Measurements from ENCODE around the gene INPP4B. TPM values are rescaled to one million over a fixed set of nuclear protein-coding genes. Genes with fewer than 3 reads are reported as not detected.

The INPP4B gene
- total RNA-seq, 1 experiment from 2014 or later, result 25.2 TPM

GRCh38 chr4:142324572-142324971, 521.5 kb downstream of the INPP4B start:
- no peaks in the 10 kb centered on the region for H3K9me3 ChIP-seq (replicated peaks)
- DNase-seq, result no peak
- H3K27me3 ChIP-seq, result no peaks in the 10 kb centered on the region
- no peaks in the 10 kb centered on the region for H3K4me1 ChIP-seq
- no peak overlapping the region for H3K4me3 ChIP-seq
- peaks cover 3% of the 10 kb centered on the region; the same call in 1 of the 2 replicates for H3K36me3 ChIP-seq
- H3K27ac ChIP-seq, result no peak overlapping the region

DNA sequence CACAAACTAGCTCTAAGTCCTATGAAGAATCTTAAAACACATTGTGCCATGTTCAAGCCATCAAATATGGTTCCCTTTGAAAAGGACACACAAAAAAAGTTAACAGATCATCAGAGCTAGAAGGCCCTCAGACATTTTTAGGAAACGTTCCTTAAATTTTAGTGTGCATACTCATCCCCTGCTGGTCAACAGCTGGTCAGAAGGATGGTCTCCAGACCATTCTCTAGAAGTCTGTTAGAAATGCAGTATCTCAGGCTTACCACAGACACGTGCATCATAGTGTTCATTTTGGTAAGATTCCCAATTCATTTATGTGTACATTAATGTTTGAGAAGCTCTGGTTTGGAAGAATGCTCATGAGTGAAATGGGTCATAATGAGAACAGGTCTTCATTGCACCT, 523.1 kb downstream of the INPP4B start:
- no peak overlapping the region for H3K27ac ChIP-seq
- no peak for DNase-seq

GRCh38 chr4:142318280-142318679, 527.8 kb downstream of the INPP4B start:
- no peak overlapping the region for H3K4me3 ChIP-seq
- no peak for DNase-seq
- H3K9me3 ChIP-seq (replicated peaks), result no peaks in the 10 kb centered on the region
- H3K27ac ChIP-seq, result no peak overlapping the region
- H3K4me1 ChIP-seq, result no peaks in the 10 kb centered on the region
- no peaks in the 10 kb centered on the region for H3K27me3 ChIP-seq
- H3K36me3 ChIP-seq, result peaks cover 3% of the 10 kb centered on the region; the same call in 1 of the 2 replicates

More for the DNA sequence above, 523.1 kb downstream of the INPP4B start:
- Histone ChIP-seq H3K36me3 (peaks cover 3% of the 10 kb centered on the region; the same call in 1 of the 2 replicates), H3K4me3 (no peak overlapping the region), H3K4me1 (no peaks in the 10 kb centered on the region), H3K9me3 (replicated peaks) (no peaks in the 10 kb centered on the region), H3K27me3 (no peaks in the 10 kb centered on the region)

DNA sequence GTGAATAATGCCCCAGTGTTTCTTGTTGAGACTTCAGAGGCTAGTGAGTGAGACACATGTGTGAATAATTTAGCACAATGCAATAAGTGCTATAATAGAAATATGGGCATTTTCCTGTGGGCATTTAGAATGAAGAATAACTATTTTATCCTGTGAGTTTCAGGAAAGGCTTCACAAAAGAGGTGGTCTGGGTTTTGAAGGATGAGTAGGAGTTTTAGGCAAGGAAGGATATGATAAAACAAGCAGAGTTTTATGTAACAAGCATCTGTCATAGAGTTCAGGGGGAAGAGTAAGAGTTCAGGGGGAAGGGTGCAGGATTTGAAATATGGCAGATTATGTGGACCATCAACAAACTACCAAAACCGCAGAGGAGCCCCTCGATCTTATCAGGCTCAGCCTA, 529.2 kb downstream of the INPP4B start:
- H3K4me1 ChIP-seq, result 0 out of 2 replicates have a peak, but pooled peaks cover 4% of the 10 kb centered on the region
- no peak overlapping the region for H3K27ac ChIP-seq
- H3K4me3 ChIP-seq, result no peak overlapping the region
- H3K9me3 ChIP-seq (replicated peaks), result no peaks in the 10 kb centered on the region
- DNase-seq, result no peak
- no peaks in the 10 kb centered on the region for H3K27me3 ChIP-seq
- no peaks in the 10 kb centered on the region for H3K36me3 ChIP-seq

DNA sequence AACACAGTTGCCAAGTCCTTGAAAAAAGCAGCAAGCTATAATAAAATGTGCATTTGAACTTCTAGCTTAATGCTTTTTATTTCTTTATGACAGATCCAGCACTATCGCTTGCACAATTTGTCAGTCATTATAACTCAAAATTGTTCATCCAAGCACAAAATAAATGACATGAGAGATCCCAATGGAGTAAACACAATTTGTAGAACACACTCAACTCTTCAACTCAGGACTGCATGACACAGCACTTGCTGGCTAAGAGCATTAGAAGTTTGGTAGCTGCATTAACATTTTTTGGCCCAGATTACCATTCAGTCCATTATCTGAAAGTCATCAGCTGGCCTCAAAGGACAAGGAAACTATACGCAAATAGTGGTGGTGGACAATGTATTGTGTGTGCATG, 530.1 kb downstream of the INPP4B start:
- no peak for DNase-seq
- Histone ChIP-seq H3K9me3 (replicated peaks) (no peaks in the 10 kb centered on the region), H3K4me3 (no peak overlapping the region), H3K4me1 (0 out of 2 replicates have a peak, but pooled peaks cover 4% of the 10 kb centered on the region), H3K27me3 (no peaks in the 10 kb centered on the region), H3K36me3 (no peaks in the 10 kb centered on the region), H3K27ac (no peak overlapping the region)

DNA sequence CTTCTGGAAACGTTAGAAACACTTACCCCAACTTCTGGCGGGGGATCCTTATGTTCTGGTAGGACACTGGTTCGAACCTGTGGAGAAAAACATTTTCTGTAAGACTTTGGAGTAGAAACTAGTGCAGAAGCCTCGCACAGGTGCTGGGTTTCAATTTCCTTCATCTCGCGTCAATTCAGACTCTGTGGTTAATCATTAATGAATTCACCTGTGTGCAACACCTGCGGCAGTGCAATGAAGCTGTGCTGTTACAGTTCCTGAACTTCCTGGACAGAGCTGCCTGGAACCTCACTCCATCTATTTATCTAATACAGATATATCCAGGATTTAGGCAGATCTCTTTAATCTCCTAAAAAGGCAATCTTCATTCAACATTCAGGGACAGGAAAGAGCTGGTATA, 531.4 kb downstream of the INPP4B start:
- Histone ChIP-seq H3K4me3 (no peak overlapping the region), H3K4me1 (peaks cover 6% of the 10 kb centered on the region)
- DNase-seq, result no peak

GRCh38 chr4:142314247-142314646, 531.9 kb downstream of the INPP4B start:
- Histone ChIP-seq H3K27ac (no peak overlapping the region), H3K36me3 (no peaks in the 10 kb centered on the region), H3K4me3 (no peak overlapping the region), H3K27me3 (no peaks in the 10 kb centered on the region), H3K9me3 (replicated peaks) (no peaks in the 10 kb centered on the region), H3K4me1 (peaks cover 10% of the 10 kb centered on the region)
- DNase-seq, result no peak

More for the DNA sequence above, 531.4 kb downstream of the INPP4B start:
- H3K27me3 ChIP-seq, result no peaks in the 10 kb centered on the region
- H3K36me3 ChIP-seq, result no peaks in the 10 kb centered on the region
- H3K27ac ChIP-seq, result no peak overlapping the region
- no peaks in the 10 kb centered on the region for H3K9me3 ChIP-seq (replicated peaks)

- DNase-seq, result no peak
- H3K27me3 ChIP-seq, result no peaks in the 10 kb centered on the region
- peaks cover 24% of the 10 kb centered on the region for H3K4me1 ChIP-seq
- H3K4me3 ChIP-seq, result no peak overlapping the region
- no peaks in the 10 kb centered on the region for H3K9me3 ChIP-seq (replicated peaks)
- H3K36me3 ChIP-seq, result no peaks in the 10 kb centered on the region
- H3K27ac ChIP-seq, result no peak overlapping the region
Observed at GRCh38 chr4:142312391-142312790, 533.7 kb downstream of the INPP4B start.

DNA sequence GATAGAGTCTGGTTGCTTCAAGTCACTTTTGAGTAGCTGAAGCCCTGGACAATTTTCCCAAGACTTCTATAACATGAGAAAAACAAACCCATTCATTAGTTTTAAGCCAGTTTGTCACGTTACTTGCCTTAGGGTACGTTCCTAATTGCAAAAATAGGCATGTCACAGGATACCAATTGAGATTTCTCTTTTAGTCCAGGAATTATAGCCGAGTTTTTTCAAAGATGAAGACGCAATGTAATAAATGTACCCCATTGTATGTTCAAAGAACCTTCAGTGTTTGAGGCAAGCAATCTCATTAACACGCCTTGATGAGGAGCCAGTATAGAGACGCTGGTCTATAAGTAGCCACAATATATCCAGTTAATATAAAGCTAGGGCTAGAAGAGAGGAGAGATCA, 534.2 kb downstream of the INPP4B start:
- Histone ChIP-seq H3K27me3 (no peaks in the 10 kb centered on the region), H3K36me3 (no peaks in the 10 kb centered on the region), H3K9me3 (replicated peaks) (no peaks in the 10 kb centered on the region), H3K27ac (no peak overlapping the region), H3K4me3 (no peak overlapping the region), H3K4me1 (peaks cover 27% of the 10 kb centered on the region)
- no peak for DNase-seq

GRCh38 chr4:142309772-142310171, 536.3 kb downstream of the INPP4B start:
- H3K4me3 ChIP-seq, result no peak overlapping the region

DNA sequence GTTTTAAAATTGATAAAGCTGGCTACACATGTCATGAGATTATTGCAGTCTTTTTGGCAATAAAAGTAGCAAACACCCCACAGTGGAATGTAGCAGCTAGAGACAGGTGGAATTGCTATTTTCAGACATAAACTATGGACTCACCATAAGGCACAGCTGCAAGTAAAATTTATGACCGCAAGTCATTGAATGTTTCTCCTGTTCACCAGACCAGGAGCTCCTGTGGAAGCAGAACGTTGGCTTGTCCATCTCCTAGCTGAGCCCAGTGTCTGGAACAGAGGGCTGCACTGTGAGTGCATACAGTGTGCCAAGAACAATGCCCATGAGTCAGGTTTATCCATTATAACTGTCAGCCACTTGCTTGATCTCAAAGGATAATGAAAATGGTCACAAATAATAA, 538.2 kb downstream of the INPP4B start:
- peak; percentile 71 to 84 for DNase-seq
- H3K9me3 ChIP-seq (replicated peaks), result no peaks in the 10 kb centered on the region
- no peaks in the 10 kb centered on the region for H3K36me3 ChIP-seq
- peaks cover 27% of the 10 kb centered on the region for H3K4me1 ChIP-seq
- peak overlapping the region; percentile 16 for H3K27ac ChIP-seq
- no peak overlapping the region for H3K4me3 ChIP-seq
- no peaks in the 10 kb centered on the region for H3K27me3 ChIP-seq

More at GRCh38 chr4:142309772-142310171, 536.3 kb downstream of the INPP4B start:
- Histone ChIP-seq H3K9me3 (replicated peaks) (no peaks in the 10 kb centered on the region), H3K4me1 (peaks cover 27% of the 10 kb centered on the region), H3K27ac (no peak overlapping the region), H3K36me3 (no peaks in the 10 kb centered on the region), H3K27me3 (no peaks in the 10 kb centered on the region)
- no peak for DNase-seq

GRCh38 chr4:142297313-142297712, 548.8 kb downstream of the INPP4B start:
- Histone ChIP-seq H3K4me3 (no peak overlapping the region), H3K4me1 (no peaks in the 10 kb centered on the region), H3K27ac (no peak overlapping the region), H3K9me3 (replicated peaks) (0 out of 2 replicates have a peak, but pooled peaks cover 4% of the 10 kb centered on the region), H3K36me3 (no peaks in the 10 kb centered on the region; the same call in 1 of the 2 replicates), H3K27me3 (no peaks in the 10 kb centered on the region)
- no peak for DNase-seq

GRCh38 chr4:142293536-142293935, 552.6 kb downstream of the INPP4B start:
- H3K4me1 ChIP-seq, result no peaks in the 10 kb centered on the region
- no peak for DNase-seq
- H3K9me3 ChIP-seq (replicated peaks), result no peaks in the 10 kb centered on the region; the same call in 1 of the 2 replicates
- no peak overlapping the region for H3K27ac ChIP-seq
- no peaks in the 10 kb centered on the region; the same call in 1 of the 2 replicates for H3K36me3 ChIP-seq
- no peak overlapping the region for H3K4me3 ChIP-seq
- H3K27me3 ChIP-seq, result no peaks in the 10 kb centered on the region

DNA sequence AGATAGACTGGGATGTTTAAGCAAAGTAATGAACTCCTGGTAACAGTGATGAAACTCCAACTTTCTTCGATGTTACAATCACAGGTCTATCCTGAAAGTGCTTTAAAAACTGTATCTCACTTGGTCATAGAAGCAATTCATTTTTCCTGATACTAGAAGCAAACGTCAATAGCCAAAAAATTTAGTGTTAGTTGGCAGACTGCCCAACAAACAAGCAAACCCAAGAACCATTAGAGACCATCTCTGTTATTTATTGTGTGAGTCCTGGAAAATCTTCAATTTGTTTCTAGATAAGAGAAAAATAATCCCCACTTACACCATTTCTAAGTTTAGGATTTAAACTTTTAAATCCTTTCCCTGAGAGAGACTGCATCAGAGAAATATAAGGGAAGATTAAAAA, 553.9 kb downstream of the INPP4B start:
- Histone ChIP-seq H3K27me3 (no peaks in the 10 kb centered on the region), H3K4me3 (no peak overlapping the region), H3K9me3 (replicated peaks) (no peaks in the 10 kb centered on the region; the same call in 1 of the 2 replicates), H3K4me1 (no peaks in the 10 kb centered on the region), H3K36me3 (no peaks in the 10 kb centered on the region; the same call in 1 of the 2 replicates), H3K27ac (no peak overlapping the region)
- no peak for DNase-seq

GRCh38 chr4:142291299-142292050, 554.6 kb downstream of the INPP4B start:
- no peak for DNase-seq
- Histone ChIP-seq H3K36me3 (no peaks in the 10 kb centered on the region; the same call in 1 of the 2 replicates), H3K4me3 (no peak overlapping the region), H3K9me3 (replicated peaks) (no peaks in the 10 kb centered on the region; the same call in 1 of the 2 replicates), H3K27ac (no peak overlapping the region), H3K27me3 (no peaks in the 10 kb centered on the region), H3K4me1 (no peaks in the 10 kb centered on the region)
